IMR-90 (cell line): Measurements from ENCODE around the gene RHO. TPM values are rescaled to one million over a fixed set of nuclear protein-coding genes. Genes with fewer than 3 reads are reported as not detected.
A peak's percentile ranks its signal among the peaks of the same experiment; 100 is the strongest.

ENCODE experiments used
- ATAC-seq: fragments of 200-7000 bp; cut with Tn5 transposase; 2 replicates; pipeline ENCODE4 v1.9.1; 2020; ENCODE audit warnings: low read depth, mild to moderate bottlenecking, moderate library complexity
- Bru-seq: library from RNA; stranded (reverse); fragments of 400-500 nt; gene quantifications from one replicate; lab custom pipeline; 2021; lab: Mats Ljungman, UMichigan
- BruChase-seq, 2 experiments: library from RNA; stranded (reverse); fragments of 400-500 nt; gene quantifications; one replicate each; lab custom pipeline; 2021; lab: Mats Ljungman, UMichigan
- BruUV-seq: library from RNA; stranded (reverse); fragments of 400-500 nt; replicated peaks from 2 replicates; lab custom pipeline; 2021; lab: Mats Ljungman, UMichigan
- CTCF ChIA-PET: fragments of 300-600 bp; formaldehyde crosslinking; extraction: SDS; loops from one replicate; lab custom pipeline; 2021; ENCODE audit warnings: antibody characterized with exemption; lab: Yijun Ruan, JAX
- POLR2A ChIA-PET: fragments of 300-600 bp; sonication (Branson Sonifier 250); formaldehyde crosslinking; loops from one replicate; lab custom pipeline; 2022; ENCODE audit warnings: antibody characterized with exemption; ENCODE audit not compliant: unreplicated experiment; lab: Charles Lee
- DNase-seq: peaks from one replicate; pipeline ENCODE4 v3.0.0; 2013
- H2AFZ ChIP-seq: replicated peaks from 2 replicates; pipeline ENCODE3; 2013; ENCODE audit warnings: low read length, mild to moderate bottlenecking; ENCODE audit not compliant: poor library complexity
- H2AK5ac ChIP-seq: 2 replicates; pipeline ENCODE4 v1.6.1; 2013; ENCODE audit warnings: low read depth, low read length, inconsistent platforms
- H2AK9ac ChIP-seq: replicated peaks from 2 replicates; pipeline ENCODE3; 2013; ENCODE audit warnings: mild to moderate bottlenecking, low read depth, low read length, moderate library complexity; ENCODE audit not compliant: poor library complexity
- H2BK120ac ChIP-seq: 2 replicates; pipeline ENCODE4 v1.6.1; 2013; ENCODE audit warnings: low read depth, low read length, inconsistent platforms
- H2BK15ac ChIP-seq: 3 replicates; pipeline ENCODE4 v1.6.1; 2013; ENCODE audit warnings: low read depth, low read length, inconsistent platforms
- H2BK20ac ChIP-seq: 2 replicates; pipeline ENCODE4 v1.6.1; 2013; ENCODE audit warnings: low read depth, mild to moderate bottlenecking, inconsistent platforms, low read length, moderate library complexity
- H2BK5ac ChIP-seq: 2 replicates; pipeline ENCODE4 v1.6.1; 2013; ENCODE audit warnings: mild to moderate bottlenecking, low read depth, low read length, inconsistent platforms; ENCODE audit not compliant: poor library complexity, severe bottlenecking
- H3K14ac ChIP-seq: replicated peaks from 2 replicates; pipeline ENCODE4 v1.6.1; 2013; ENCODE audit warnings: low read depth, low read length, inconsistent platforms
- H3K18ac ChIP-seq: 2 replicates; pipeline ENCODE4 v1.6.1; 2013; ENCODE audit warnings: low read depth, low read length, control low read depth
- H3K23ac ChIP-seq: 2 replicates; pipeline ENCODE4 v1.6.1; 2013; ENCODE audit warnings: low read depth, low read length, inconsistent platforms
- H3K27ac ChIP-seq: 2 replicates; pipeline ENCODE4 v1.5.1; 2013; ENCODE audit warnings: mild to moderate bottlenecking, control low read depth, low read length; ENCODE audit not compliant: insufficient read depth
- H3K27me3 ChIP-seq: 2 replicates; pipeline ENCODE4 v1.6.1; 2013; ENCODE audit warnings: low read length; ENCODE audit not compliant: control insufficient read depth, insufficient read depth
- H3K36me3 ChIP-seq: 2 replicates; pipeline ENCODE4 v1.6.1; 2013; ENCODE audit warnings: low read length, mixed read lengths; ENCODE audit not compliant: control insufficient read depth, insufficient read depth
- H3K4ac ChIP-seq: 2 replicates; pipeline ENCODE4 v1.6.1; 2013; ENCODE audit warnings: low read depth, low read length, inconsistent platforms
- H3K4me1 ChIP-seq: 2 replicates; pipeline ENCODE4 v1.6.1; 2013; ENCODE audit warnings: low read length, mixed read lengths; ENCODE audit not compliant: control insufficient read depth, insufficient read depth
- H3K4me2 ChIP-seq: 2 replicates; pipeline ENCODE4 v1.6.1; 2013; ENCODE audit warnings: low read depth, mild to moderate bottlenecking, control low read depth, low read length, moderate library complexity
- H3K4me3 ChIP-seq: 2 replicates; pipeline ENCODE4 v1.5.1; 2013; ENCODE audit warnings: low read depth, mild to moderate bottlenecking, control low read depth, low read length, moderate library complexity; ENCODE audit not compliant: insufficient read depth
- H3K56ac ChIP-seq: 2 replicates; pipeline ENCODE4 v1.6.1; 2013; ENCODE audit warnings: low read length, inconsistent platforms; ENCODE audit not compliant: insufficient read depth; ENCODE audit errors: extremely low read depth
- H3K79me1 ChIP-seq, 2 experiments: 2 replicates each; pipeline ENCODE4 v1.6.1; 2013; ENCODE audit warnings: low read length in 2 of 2, inconsistent platforms in 1 of 2, low read depth in 1 of 2
- H3K9ac ChIP-seq: 2 replicates; pipeline ENCODE4 v1.6.1; 2013; ENCODE audit warnings: low read depth, low read length, control low read depth
- H3K9me1 ChIP-seq: 2 replicates; pipeline ENCODE4 v1.6.1; 2013; ENCODE audit warnings: low read length, inconsistent platforms; ENCODE audit not compliant: insufficient read depth
- H3K9me3 ChIP-seq: 2 replicates; pipeline ENCODE4 v1.6.1; 2013; ENCODE audit warnings: low read length; ENCODE audit not compliant: control insufficient read depth, insufficient read depth
- H4K20me1 ChIP-seq: 2 replicates; pipeline ENCODE4 v1.6.1; 2013; ENCODE audit warnings: low read length, inconsistent platforms; ENCODE audit not compliant: insufficient read depth
- H4K5ac ChIP-seq: 2 replicates; pipeline ENCODE4 v1.6.1; 2013; ENCODE audit warnings: mild to moderate bottlenecking, low read depth, low read length, control low read depth
- H4K8ac ChIP-seq, 2 experiments: 2 replicates each; pipeline ENCODE4 v1.6.1; 2013; ENCODE audit warnings: low read depth in 2 of 2, low read length in 2 of 2, control low read depth in 1 of 2, inconsistent platforms in 1 of 2
- H4K91ac ChIP-seq: 2 replicates; pipeline ENCODE4 v1.6.1; 2013; ENCODE audit warnings: low read depth, low read length, inconsistent platforms; ENCODE audit not compliant: insufficient read depth
- BHLHE40 ChIP-seq: fragments of 150-350 bp; IDR thresholded peaks from 2 replicates; pipeline ENCODE4 v1.6.1; 2016; ENCODE audit warnings: mild to moderate bottlenecking, low read depth, low read length
- CEBPB ChIP-seq: IDR thresholded peaks from 2 replicates; pipeline ENCODE4 v1.6.1; 2012; ENCODE audit warnings: low read depth, low read length, improper control_type of control experiment
- CHD1 ChIP-seq: IDR thresholded peaks from 2 replicates; pipeline ENCODE4 v1.6.1; 2012; ENCODE audit warnings: low read depth, low read length, improper control_type of control experiment
- FOS ChIP-seq: fragments of 150-350 bp; IDR thresholded peaks from 2 replicates; pipeline ENCODE4 v1.6.1; 2016; ENCODE audit warnings: low read depth, low read length
- MXI1 ChIP-seq: IDR thresholded peaks from 2 replicates; pipeline ENCODE4 v1.6.1; 2012; ENCODE audit warnings: low read depth, mild to moderate bottlenecking, low read length, moderate library complexity, borderline replicate concordance
- NFE2L2 ChIP-seq: fragments of 150-350 bp; IDR thresholded peaks from 2 replicates; pipeline ENCODE4 v1.6.1; 2016; ENCODE audit warnings: low read depth, mild to moderate bottlenecking, low read length
- POLR2A ChIP-seq: IDR thresholded peaks from 2 replicates; pipeline ENCODE4 v1.6.1; 2012; ENCODE audit warnings: mild to moderate bottlenecking, low read depth, low read length
- RCOR1 ChIP-seq: IDR thresholded peaks from 2 replicates; pipeline ENCODE4 v1.6.1; 2012; ENCODE audit warnings: mild to moderate bottlenecking, low read length, improper control_type of control experiment; ENCODE audit not compliant: insufficient replicate concordance
- RFX5 ChIP-seq: IDR thresholded peaks from 2 replicates; pipeline ENCODE4 v1.8.0; 2012; ENCODE audit warnings: low read depth, mild to moderate bottlenecking, low read length, moderate library complexity
- WGBS, 2 experiments: methylation state at CpG; one replicate each; pipeline versions ENCODE4 v1.1.5 to v1.1.7; 2013; ENCODE audit warnings: missing lambda C conversion rate in 2 of 2; ENCODE audit not compliant: insufficient read length in 1 of 2; ENCODE audit errors: extremely low coverage in 2 of 2; 5-methylcytosine and 5-hydroxymethylcytosine counted together
- dilution Hi-C: fragments of 300-500 bp; cut with HindIII; formaldehyde crosslinking; loops from one replicate; pipeline ENCODE4 v1.14.3; 2018; ENCODE audit warnings: low sequenced_read_pairs; ENCODE audit not compliant: unreplicated experiment
- in situ Hi-C: fragments of 300-500 bp; cut with MboI; formaldehyde crosslinking; loops from 3 replicates; pipeline ENCODE4 v1.14.3; 2019; ENCODE audit warnings: low sequenced_read_pairs, inconsistent platforms, mixed read lengths
- intact Hi-C: fragments of 100-400 bp; cut with micrococcal nuclease; formaldehyde crosslinking; loops from 2 replicates; pipeline ENCODE4 v1.10.0; 2022
- long read RNA-seq: library from polyadenylated mRNA; unstranded; transcript quantifications from one replicate; pipeline ENCODE4 v2.0.0, GENCODE V29; 2021; ENCODE audit not compliant: unreplicated experiment
- polyA plus RNA-seq, 3 experiments: library from polyadenylated mRNA; depleted of rRNA; stranded (reverse); fragments of >200 nt; gene quantifications; 2 replicates each; pipeline ENCODE4 v1.2.3, GENCODE V29; 2012; ENCODE audit warnings: low replicate concordance in 1 of 3
- total RNA-seq: library from RNA; depleted of rRNA; stranded (reverse); fragments of >200 nt; gene quantifications from 2 replicates; pipeline ENCODE4 v1.2.3, GENCODE V29; 2012; rRNA removed
- TF ChIP-seq, protein P1 (sequence below): fragments of 150-350 bp; IDR thresholded peaks from 2 replicates; pipeline ENCODE4 v1.6.1; 2016; ENCODE audit warnings: low read depth, mild to moderate bottlenecking, low read length, moderate library complexity, borderline replicate concordance
- TF ChIP-seq, protein P2 (sequence below): fragments of 150-350 bp; IDR thresholded peaks from 2 replicates; pipeline ENCODE4 v1.6.1; 2017; ENCODE audit warnings: mild to moderate bottlenecking, antibody characterized with exemption, low read length, low read depth

The RHO gene
- total RNA-seq (not detected in 2 replicates), polyA plus RNA-seq (2012; rRNA removed) (not detected in 2 replicates), Bru-seq, nascent RNA (percentile 10 among the genes with signal in this experiment), BruChase-seq, experiment 1, labeled RNA remaining after a 6-hour chase (percentile 15 among the genes with signal in this experiment), BruChase-seq, experiment 2, labeled RNA remaining after a 2-hour chase (percentile 10 among the genes with signal in this experiment)
- polyA plus RNA-seq (2012; cell fraction: cytosol; rRNA removed) = not detected in 2 replicates
- 0.03 TPM in 1 of 2 replicates, not detected in the other for polyA plus RNA-seq (2012; cell fraction: nucleus; rRNA removed; ENCODE audit: low replicate concordance)
- long read RNA-seq = 0 reads

DNA sequence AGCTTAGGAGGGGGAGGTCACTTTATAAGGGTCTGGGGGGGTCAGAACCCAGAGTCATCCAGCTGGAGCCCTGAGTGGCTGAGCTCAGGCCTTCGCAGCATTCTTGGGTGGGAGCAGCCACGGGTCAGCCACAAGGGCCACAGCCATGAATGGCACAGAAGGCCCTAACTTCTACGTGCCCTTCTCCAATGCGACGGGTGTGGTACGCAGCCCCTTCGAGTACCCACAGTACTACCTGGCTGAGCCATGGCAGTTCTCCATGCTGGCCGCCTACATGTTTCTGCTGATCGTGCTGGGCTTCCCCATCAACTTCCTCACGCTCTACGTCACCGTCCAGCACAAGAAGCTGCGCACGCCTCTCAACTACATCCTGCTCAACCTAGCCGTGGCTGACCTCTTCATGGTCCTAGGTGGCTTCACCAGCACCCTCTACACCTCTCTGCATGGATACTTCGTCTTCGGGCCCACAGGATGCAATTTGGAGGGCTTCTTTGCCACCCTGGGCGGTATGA lies at the start of gene RHO:
Gene RHO, plus strand, starts transcription at position 51 of the 512 bp plus-strand sequence. Its CDS starts 95 bp downstream, at position 146.
- H3K9me1 ChIP-seq = peaks cover 8% of the 10 kb centered on the region
- TF ChIP-seq BHLHE40 (no peak), RCOR1 (no peak), RFX5 (no peak), NFE2L2 (no peak), CHD1 (no peak), FOS (no peak), POLR2A (no peak), CEBPB (no peak), MXI1 (no peak)
- TF ChIP-seq, protein P1, sequence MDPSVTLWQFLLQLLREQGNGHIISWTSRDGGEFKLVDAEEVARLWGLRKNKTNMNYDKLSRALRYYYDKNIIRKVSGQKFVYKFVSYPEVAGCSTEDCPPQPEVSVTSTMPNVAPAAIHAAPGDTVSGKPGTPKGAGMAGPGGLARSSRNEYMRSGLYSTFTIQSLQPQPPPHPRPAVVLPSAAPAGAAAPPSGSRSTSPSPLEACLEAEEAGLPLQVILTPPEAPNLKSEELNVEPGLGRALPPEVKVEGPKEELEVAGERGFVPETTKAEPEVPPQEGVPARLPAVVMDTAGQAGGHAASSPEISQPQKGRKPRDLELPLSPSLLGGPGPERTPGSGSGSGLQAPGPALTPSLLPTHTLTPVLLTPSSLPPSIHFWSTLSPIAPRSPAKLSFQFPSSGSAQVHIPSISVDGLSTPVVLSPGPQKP = no peak
- TF ChIP-seq, protein P2, sequence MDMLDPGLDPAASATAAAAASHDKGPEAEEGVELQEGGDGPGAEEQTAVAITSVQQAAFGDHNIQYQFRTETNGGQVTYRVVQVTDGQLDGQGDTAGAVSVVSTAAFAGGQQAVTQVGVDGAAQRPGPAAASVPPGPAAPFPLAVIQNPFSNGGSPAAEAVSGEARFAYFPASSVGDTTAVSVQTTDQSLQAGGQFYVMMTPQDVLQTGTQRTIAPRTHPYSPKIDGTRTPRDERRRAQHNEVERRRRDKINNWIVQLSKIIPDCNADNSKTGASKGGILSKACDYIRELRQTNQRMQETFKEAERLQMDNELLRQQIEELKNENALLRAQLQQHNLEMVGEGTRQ = no peak
- H4K8ac ChIP-seq = no peak within 1 kb of the TSS
- DNase-seq (no peak), ATAC-seq (no peak)
- H3K4me3 ChIP-seq = no peak within 1 kb of the TSS
- intact Hi-C loops (no loop called here), in situ Hi-C loops (no loop called here), dilution Hi-C loops (no loop called here)
- H3K27ac ChIP-seq = no peak within 1 kb of the TSS
- no peaks in the 10 kb centered on the region for H3K36me3 ChIP-seq
- H2BK120ac ChIP-seq = no peak within 1 kb of the TSS
- H2AK5ac ChIP-seq = peak within 1 kb of the TSS; percentile 30; the same call in 1 of the 2 replicates
- H3K27me3 ChIP-seq = no peaks in the 10 kb centered on the region
- H4K91ac ChIP-seq = no peak within 1 kb of the TSS
- H3K4me1 ChIP-seq = peaks cover 13% of the 10 kb centered on the region
- peak within 1 kb of the TSS; percentile 1 for H2AK9ac ChIP-seq
- H2BK15ac ChIP-seq = no peak within 1 kb of the TSS
- no peak within 1 kb of the TSS for H3K56ac ChIP-seq
- no peak within 1 kb of the TSS for H4K5ac ChIP-seq
- no peaks in the 10 kb centered on the region for H3K9me3 ChIP-seq
- no peaks in the 10 kb centered on the region for H3K79me1 ChIP-seq
- H3K14ac ChIP-seq = no peak within 1 kb of the TSS
- no peak within 1 kb of the TSS for H3K18ac ChIP-seq
- H4K20me1 ChIP-seq = no peaks in the 10 kb centered on the region
- BruUV-seq = no TSS peak
- POLR2A ChIA-PET = no interaction called here
- 98% methylated on average over 15 of the region's 18 CpGs; no CpG with 5 or more reads in 1 of the 2 experiments for WGBS, 2 experiments
- H2BK5ac ChIP-seq = no peak within 1 kb of the TSS
- no peak within 1 kb of the TSS for H3K9ac ChIP-seq
- H2BK20ac ChIP-seq = no peak within 1 kb of the TSS
- H3K4ac ChIP-seq = no peak within 1 kb of the TSS
- H3K4me2 ChIP-seq = no peak within 1 kb of the TSS
- CTCF ChIA-PET = interaction anchor here (0.6 kb wide), 1 partner anchor 129 kb away, joined by 3 read pairs; no protein-coding TSS in a partner anchor
- no peak within 1 kb of the TSS for H3K23ac ChIP-seq
- no peak within 1 kb of the TSS for H2AFZ ChIP-seq
